GM19351 (cell line): ENCODE data around the gene RBM10.

ENCODE experiments used
- ATAC-seq: cut with Tn5 transposase; IDR thresholded peaks from one replicate; pipeline ENCODE4 v1.9.1; 2021; ENCODE audit warnings: mild to moderate bottlenecking, moderate library complexity; ENCODE audit not compliant: unreplicated experiment

The RBM10 gene

DNA sequence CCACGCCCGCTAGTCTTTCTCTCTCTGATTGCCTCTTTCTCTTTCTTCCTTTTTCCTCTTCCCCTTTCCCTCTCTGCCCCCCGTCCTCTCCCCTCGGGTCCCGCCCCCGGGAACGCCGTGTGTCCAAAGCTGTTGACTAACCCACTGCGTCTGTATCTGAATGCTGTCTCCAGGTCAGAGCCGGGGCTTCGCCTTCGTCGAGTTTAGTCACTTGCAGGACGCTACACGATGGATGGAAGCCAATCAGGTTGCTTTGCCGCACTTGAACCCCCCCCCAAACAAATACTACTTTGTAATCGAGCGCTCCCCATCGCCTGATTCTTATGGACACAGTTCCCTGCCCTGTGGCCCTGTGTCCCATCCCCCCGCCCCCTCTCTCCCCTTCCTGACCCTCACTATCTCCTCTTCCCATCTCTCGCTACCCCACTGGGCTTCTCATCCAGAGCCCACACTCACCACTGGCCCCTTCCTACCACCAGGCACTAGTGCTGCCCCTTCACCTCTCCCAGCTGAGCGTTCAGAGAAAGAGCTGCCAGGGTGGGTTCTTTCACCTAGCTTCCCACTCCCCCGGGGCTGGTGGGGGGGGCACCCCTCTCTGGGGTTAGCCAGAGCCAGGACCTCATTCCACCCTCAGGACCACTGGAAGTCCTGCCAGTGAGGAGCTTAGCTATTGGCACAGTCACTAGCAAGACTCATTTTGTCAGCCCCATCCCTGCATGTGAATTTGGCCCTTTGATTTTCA is 30.0 kb downstream of the RBM10 start:
- no peak for ATAC-seq

GRCh38 chrX:47175588-47175980 is 30.6 kb downstream of the RBM10 start:
- no peak for ATAC-seq

DNA sequence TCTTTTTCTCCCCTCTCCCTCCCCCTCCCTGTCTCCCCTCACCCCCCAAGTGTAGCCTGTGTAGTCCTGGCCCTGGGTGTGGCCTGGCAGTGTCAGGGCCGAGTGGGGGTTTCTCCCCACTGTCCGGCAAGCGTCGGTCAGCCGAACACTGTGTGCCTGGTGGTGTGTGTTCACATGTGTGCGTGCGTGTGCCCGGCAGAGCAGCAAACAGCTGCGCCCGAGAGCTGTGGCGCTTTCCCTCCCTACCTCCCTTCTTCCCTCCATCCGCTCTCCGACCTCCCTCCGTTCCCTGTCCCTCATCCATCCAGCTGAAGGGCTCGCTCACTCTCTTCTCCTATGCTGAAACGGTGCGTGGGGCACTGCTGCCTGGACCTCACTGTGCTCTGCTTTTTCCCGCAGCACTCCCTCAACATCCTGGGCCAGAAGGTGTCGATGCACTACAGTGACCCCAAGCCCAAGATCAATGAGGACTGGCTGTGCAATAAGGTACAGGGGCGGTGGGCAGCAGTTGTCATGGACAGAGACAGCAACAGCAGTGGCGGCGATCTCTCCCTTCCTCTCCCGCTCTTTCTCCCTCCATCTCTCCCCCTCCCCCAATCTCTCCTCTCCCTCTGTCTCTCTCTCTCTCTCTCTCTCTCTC is 31.2 kb downstream of the RBM10 start:
- ATAC-seq, result no peak

DNA sequence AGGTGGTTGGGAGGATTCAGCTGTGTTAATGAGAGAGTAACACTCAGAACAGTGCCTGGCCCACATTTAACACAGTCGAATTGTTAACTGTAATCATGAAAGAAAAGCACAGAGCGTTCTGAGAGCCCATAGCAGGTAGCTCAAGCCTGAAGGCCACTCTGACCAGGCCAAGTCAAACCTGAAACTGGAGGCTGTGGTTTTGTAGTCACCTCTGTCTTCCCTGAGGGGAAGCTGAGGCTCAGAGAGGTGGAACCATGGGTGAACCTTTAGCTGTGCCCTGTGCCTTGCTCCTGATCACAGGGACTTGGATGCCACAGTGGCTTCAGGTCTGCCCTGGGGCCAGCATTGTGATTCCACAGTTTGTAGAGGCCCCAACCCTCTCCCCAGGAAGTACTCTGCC is 32.1 kb downstream of the RBM10 start:
- ATAC-seq, result no peak

DNA sequence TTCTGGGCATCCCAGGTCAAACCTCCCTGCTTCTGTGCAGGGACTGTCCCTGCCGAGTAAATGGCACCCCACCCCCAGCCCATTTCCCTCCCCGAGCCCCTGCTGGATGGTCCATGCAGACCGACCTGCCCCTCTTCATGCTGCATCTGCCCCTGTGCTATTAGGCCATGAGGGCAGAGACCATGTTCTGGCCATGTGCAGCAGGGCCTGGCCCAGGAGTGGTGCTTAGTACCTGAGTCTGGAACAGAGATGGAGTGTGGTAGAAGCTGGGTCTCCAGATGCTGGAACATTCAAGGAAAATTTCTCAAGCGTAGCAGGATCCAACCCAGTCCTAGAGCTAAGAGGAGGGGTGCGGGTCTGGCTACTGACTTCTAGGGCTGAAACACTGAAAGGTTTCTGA is 33.3 kb downstream of the RBM10 start:
- ATAC-seq, result no peak

GRCh38 chrX:47179221-47179927 is 34.4 kb downstream of the RBM10 start:
- no peak for ATAC-seq

DNA sequence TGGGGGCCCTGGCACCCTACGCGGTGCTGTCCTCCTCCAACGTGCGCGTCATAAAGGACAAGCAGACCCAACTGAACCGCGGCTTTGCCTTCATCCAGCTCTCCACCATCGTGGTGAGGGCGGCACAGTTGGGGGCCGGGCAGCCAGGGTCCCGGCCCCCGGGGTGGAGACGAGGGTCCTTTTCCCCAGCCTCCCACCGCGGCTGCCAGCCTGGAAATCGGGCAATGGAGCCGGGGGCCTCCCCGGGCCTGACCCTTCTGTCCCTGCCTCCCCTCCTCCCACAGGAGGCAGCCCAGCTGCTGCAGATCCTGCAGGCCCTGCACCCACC is 34.9 kb downstream of the RBM10 start:
- ATAC-seq, result no peak

DNA sequence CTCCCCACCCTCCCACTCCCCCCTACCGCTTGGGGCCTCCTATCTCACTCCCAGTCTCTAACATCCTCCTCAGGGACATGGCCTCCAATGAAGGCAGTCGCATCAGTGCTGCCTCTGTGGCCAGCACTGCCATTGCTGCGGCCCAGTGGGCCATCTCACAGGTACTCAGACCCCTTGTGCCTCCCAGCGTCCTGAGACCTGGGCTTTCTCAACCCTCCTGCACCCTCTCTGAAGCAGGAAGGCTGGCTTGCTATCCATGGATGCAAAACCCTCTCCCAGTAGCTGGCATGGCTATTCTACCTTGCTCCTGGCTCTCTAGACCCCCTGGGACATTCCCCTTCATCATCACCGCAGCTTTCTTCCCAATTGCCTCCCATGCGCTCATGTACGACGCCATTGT is 35.3 kb downstream of the RBM10 start:
- no peak for ATAC-seq

DNA sequence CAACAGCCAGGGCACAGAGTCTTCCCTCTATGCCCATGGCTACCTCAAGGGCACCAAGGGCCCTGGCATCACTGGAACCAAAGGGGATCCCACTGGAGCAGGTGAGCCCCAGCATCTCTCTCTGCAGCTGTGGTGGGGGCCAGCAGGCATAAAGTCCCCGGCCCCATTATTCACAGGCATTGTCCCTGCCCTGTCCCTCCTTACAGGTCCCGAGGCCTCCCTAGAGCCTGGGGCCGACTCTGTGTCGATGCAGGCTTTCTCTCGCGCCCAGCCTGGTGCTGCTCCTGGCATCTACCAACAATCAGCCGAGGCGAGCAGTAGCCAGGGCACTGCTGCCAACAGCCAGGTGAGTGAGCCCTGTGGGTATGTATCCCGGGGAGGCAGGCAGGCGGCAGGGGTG is 36.3 kb downstream of the RBM10 start:
- no peak for ATAC-seq

- ATAC-seq, result no peak
Observed at GRCh38 chrX:47182106-47182700, 37.2 kb downstream of the RBM10 start.

DNA sequence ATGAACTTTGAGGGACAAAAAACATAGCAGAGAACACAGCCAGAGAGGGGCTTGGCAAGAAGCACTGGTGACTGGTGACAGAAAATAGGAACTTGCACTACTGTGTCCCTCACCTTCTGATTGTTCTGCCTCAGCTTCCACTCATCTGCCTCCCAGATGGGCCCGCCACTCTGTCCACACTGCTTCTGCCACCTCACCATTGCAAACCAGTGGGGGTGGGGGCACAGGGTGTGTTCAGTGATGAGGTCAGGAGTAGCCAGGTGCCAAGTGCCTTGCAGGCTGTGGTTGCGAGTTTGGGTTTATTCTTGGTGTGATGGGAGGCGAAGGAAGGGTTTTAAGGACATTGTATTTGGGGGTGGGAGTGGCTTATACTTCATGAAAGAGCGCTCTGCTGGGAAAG is 39.5 kb downstream of the RBM10 start:
- ATAC-seq, result no peak

DNA sequence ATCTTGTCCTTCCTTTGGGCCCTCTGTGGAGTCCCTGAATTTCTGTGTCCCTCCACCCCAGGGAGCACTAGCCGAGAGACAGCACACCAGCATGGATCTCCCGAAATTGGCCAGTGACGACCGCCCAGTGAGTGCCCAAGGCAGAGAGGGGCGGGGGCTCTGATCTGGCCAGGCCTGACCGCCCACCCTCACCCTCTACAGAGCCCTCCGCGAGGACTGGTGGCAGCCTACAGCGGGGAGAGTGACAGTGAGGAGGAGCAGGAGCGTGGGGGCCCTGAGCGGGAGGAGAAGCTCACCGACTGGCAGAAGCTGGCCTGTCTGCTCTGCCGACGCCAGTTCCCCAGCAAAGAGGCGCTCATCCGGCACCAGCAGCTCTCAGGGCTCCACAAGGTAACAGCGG is 40.2 kb downstream of the RBM10 start:
- ATAC-seq, result no peak

DNA sequence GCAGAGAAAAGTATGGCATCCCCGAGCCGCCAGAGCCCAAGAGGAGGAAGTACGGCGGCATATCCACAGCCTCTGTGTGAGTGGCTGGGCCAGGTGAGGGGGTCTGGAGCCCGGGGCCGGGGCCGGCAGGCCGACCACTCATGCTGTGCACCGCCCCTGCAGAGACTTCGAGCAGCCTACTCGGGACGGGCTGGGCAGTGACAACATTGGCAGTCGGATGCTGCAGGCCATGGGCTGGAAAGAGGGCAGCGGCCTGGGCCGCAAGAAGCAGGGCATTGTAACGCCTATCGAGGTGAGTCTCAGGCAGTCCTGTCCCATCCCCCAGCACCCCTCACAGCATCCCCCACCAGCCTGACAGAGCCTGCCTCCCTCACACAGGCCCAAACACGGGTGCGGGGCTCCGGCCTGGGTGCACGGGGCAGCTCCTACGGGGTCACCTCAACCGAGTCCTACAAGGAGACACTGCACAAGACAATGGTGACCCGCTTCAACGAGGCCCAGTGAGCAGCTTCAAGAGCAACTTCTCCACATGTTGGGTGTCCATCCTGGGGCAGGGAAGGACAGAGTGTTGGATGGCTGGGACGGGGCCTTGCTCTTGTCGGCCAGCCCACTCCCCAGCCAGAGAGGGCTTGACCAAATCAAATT is 41.2 kb downstream of the RBM10 start:
- no peak for ATAC-seq

- no peak for ATAC-seq
Observed at GRCh38 chrX:47187106-47187677, 42.2 kb downstream of the RBM10 start.

- no peak for ATAC-seq
Observed at GRCh38 chrX:47189906-47190305, 44.9 kb downstream of the RBM10 start.

- ATAC-seq, result peak; percentile 37
Observed at GRCh38 chrX:47190445-47191269, 45.6 kb downstream of the RBM10 start.

GRCh38 chrX:47191331-47191730 is 46.3 kb downstream of the RBM10 start:
- ATAC-seq, result no peak

- ATAC-seq, result no peak
Observed at GRCh38 chrX:47191806-47192401, 46.9 kb downstream of the RBM10 start.

GRCh38 chrX:47193475-47194193 is 48.6 kb downstream of the RBM10 start, which contains the start of gene UBA1:
TSS of gene UBA1 (plus strand) at chrX:47193829. CDS start at chrX:47198803, 4,974 bp downstream.
- peak; percentile 78 for ATAC-seq
